ENCODE measurements around the gene MYO16. TPM values are rescaled to one million over a fixed set of nuclear protein-coding genes. Genes with fewer than 3 reads are reported as not detected.

MYO16 gene
- total and polyA plus RNA-seq, 2 of the 4 experiments (the other 2 are of a cell fraction): under 0.01 to 0.03 TPM

- ATAC-seq (ENCODE audit: low read depth) (no peak), DNase-seq (no peak)
- intact Hi-C loops (cut with micrococcal nuclease): loop anchor here (10.0 kb wide), 2 partner anchors 290 to 490 kb away; no protein-coding TSS in a partner anchor
- CTCF ChIA-PET: interaction anchor here (0.6 kb wide), 1 partner anchor 42 kb away, joined by 3 read pairs; no protein-coding TSS in a partner anchor
- Histone ChIP-seq H4K8ac (ENCODE audit: low read depth in 2 of 2, low read length in 2 of 2) (peak overlapping the region; percentile 38 to 67), H2BK20ac (ENCODE audit: low read depth, low read length) (peak overlapping the region; percentile 81), H3K56ac (ENCODE audit: extremely low read depth, insufficient read depth, low read length) (no peak overlapping the region), H2BK15ac (ENCODE audit: low read depth, low read length) (peak overlapping the region; percentile 95), H4K20me1 (ENCODE audit: insufficient read depth, low read length) (no peaks in the 10 kb centered on the region), H3K79me1 (ENCODE audit: low read depth in 1 of 2, low read length in 2 of 2) (no peaks in the 10 kb centered on the region), H2AK9ac (replicated peaks; ENCODE audit: low read depth, low read length, poor library complexity) (no peak overlapping the region), H3K18ac (ENCODE audit: low read depth, low read length) (peak overlapping the region; percentile 92; the same call in 1 of the 2 replicates), H3K36me3 (ENCODE audit: control insufficient read depth, insufficient read depth, low read length) (no peaks in the 10 kb centered on the region), H3K27me3 (ENCODE audit: control insufficient read depth, insufficient read depth, low read length) (no peaks in the 10 kb centered on the region), H3K9me3 (ENCODE audit: control insufficient read depth, insufficient read depth, low read length) (no peaks in the 10 kb centered on the region), H3K4me2 (ENCODE audit: low read depth, low read length) (no peak overlapping the region), H4K5ac (ENCODE audit: low read depth, low read length) (peak overlapping the region; percentile 92; the same call in 1 of the 2 replicates), H3K9me1 (ENCODE audit: insufficient read depth, low read length) (peaks cover 3% of the 10 kb centered on the region; the same call in 1 of the 2 replicates), H3K4me3 (ENCODE audit: insufficient read depth, low read depth, low read length) (no peak overlapping the region), H4K91ac (ENCODE audit: insufficient read depth, low read depth, low read length) (peak overlapping the region; percentile 87), H3K9ac (ENCODE audit: low read depth, low read length) (no peak overlapping the region), H2AFZ (replicated peaks; ENCODE audit: low read length, poor library complexity) (no peak overlapping the region), H2BK120ac (ENCODE audit: low read depth, low read length) (peak overlapping the region; percentile 80; the same call in 1 of the 2 replicates), H3K27ac (ENCODE audit: insufficient read depth, low read length) (no peak overlapping the region), H3K4ac (ENCODE audit: low read depth, low read length) (peak overlapping the region; percentile 90), H3K23ac (ENCODE audit: low read depth, low read length) (no peak overlapping the region), H2BK5ac (ENCODE audit: low read depth, low read length, poor library complexity, severe bottlenecking) (peak overlapping the region; percentile 28), H3K14ac (replicated peaks; ENCODE audit: low read depth, low read length) (peak overlapping the region; percentile 75), H3K4me1 (ENCODE audit: control insufficient read depth, insufficient read depth, low read length) (no peaks in the 10 kb centered on the region; the same call in 1 of the 2 replicates), H2AK5ac (ENCODE audit: low read depth, low read length) (peak overlapping the region; percentile 93)
- POLR2A ChIA-PET (ENCODE audit: unreplicated experiment): no interaction called here
- TF ChIP-seq ELK1 (IDR thresholded peaks at IDR 0.05; ENCODE audit: borderline replicate concordance, low read depth, low read length): no peak
- TF ChIP-seq BHLHE40 (IDR thresholded peaks at IDR 0.05; ENCODE audit: low read depth, low read length): no peak
- TF ChIP-seq, protein P1, sequence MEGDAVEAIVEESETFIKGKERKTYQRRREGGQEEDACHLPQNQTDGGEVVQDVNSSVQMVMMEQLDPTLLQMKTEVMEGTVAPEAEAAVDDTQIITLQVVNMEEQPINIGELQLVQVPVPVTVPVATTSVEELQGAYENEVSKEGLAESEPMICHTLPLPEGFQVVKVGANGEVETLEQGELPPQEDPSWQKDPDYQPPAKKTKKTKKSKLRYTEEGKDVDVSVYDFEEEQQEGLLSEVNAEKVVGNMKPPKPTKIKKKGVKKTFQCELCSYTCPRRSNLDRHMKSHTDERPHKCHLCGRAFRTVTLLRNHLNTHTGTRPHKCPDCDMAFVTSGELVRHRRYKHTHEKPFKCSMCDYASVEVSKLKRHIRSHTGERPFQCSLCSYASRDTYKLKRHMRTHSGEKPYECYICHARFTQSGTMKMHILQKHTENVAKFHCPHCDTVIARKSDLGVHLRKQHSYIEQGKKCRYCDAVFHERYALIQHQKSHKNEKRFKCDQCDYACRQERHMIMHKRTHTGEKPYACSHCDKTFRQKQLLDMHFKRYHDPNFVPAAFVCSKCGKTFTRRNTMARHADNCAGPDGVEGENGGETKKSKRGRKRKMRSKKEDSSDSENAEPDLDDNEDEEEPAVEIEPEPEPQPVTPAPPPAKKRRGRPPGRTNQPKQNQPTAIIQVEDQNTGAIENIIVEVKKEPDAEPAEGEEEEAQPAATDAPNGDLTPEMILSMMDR (conservative IDR thresholded peaks at IDR 0.05; ENCODE audit: low read depth, low read length): no peak
- no peak for TF ChIP-seq NFE2L2 (IDR thresholded peaks at IDR 0.05; ENCODE audit: low read depth, low read length)
- dilution Hi-C loops (cut with HindIII; ENCODE audit: low sequenced_read_pairs, unreplicated experiment): no loop called here
- in situ Hi-C loops (cut with MboI; ENCODE audit: low sequenced_read_pairs): no loop called here
- no CpG with 5 or more reads among the region's 4 CpGs for WGBS, 2 experiments (ENCODE audit: extremely low coverage in 2 of 2, insufficient read length in 1 of 2)
- no TSS peak for BruUV-seq (replicated peaks)
These were observed 625.9 kb downstream of the MYO16 start for GRCh38 chr13:109255141-109255856.
